GM21825 (cell line): Measurements from ENCODE around the gene BPTF.
"Not testable (repeated sequence)": the region's sequence is repeated elsewhere in the genome, so short reads cannot be mapped to it uniquely, and the experiment has no call there.

Experiments used
- ATAC-seq: cut with Tn5 transposase; IDR thresholded peaks from one replicate; pipeline ENCODE4 v1.9.1; 2021; ENCODE audit warnings: mild to moderate bottlenecking, moderate library complexity; ENCODE audit not compliant: unreplicated experiment

The BPTF gene

DNA sequence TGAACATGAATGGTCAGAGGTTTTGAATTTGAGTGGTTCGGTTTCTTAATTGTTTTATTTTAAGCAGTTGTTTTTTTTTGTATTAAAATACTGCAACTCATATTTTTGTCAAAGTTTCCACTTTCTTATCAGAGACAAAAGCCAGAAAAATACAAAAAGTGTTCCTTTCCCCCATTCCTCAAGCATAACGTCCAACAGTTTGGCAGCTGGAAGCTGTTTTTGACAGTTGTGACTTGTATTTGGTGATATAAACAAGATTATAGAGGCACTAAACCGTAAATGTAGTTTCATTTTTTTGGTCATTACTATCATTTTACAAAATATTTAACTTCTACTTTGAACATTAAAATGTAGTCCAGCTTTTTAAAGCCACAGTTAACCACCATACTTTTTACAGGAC is 135.0 kb downstream of the BPTF start:
- not testable (repeated sequence) for ATAC-seq

DNA sequence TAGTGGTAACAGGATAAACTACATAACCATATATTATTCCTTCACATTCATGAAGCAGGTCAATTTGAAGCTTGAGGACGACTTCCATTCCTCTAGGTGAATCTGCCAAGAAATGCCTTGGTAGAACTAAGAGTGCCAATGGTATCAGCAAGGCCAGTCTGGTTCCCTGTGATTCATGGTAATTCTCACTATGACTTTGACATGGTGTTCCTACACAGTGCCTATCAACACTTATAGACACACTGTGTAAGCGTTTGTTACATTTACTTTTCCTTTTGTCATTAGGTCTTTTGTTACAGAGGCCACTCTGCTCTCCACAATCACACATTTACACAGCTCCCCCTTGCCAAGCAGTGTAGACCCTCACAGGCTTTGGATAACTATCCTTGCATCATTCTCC is 136.9 kb downstream of the BPTF start:
- not testable (repeated sequence) for ATAC-seq

DNA sequence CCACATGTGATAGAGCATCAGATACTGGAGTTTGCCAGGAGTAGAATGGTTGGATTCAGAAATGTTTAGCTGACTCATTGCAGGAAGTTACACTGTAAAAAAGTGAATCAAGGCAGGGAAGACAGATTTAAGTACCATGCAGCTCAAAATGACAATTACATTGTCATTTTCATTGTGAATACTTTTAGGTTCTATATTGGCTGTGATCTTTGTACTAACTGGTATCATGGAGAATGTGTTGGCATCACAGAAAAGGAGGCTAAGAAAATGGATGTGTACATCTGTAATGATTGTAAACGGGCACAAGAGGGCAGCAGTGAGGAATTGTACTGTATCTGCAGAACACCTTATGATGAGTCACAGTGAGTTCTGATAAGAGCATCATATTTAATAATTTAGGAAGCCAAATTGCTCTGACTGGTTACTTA is 137.9 kb downstream of the BPTF start:
- ATAC-seq: not testable (repeated sequence)

DNA sequence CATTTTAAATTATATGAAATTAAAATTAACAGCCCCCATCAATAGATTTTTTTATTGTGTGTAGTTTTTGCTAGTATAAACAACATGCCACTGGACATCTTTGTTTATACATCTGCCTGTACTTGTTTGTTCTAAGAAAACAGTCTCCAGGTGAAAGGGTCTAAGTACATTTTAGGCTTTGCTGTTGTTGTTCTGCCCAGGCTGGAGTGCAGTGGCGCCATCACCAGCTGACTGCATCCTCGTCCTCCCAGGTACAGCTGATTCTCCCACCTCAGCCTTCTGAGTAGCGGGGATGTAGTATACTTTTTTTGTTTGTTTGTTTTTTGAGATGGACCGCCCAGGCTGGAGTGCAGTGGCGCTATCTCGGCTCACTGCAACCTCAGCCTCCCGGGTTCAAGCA is 145.5 kb downstream of the BPTF start:
- no peak for ATAC-seq

DNA sequence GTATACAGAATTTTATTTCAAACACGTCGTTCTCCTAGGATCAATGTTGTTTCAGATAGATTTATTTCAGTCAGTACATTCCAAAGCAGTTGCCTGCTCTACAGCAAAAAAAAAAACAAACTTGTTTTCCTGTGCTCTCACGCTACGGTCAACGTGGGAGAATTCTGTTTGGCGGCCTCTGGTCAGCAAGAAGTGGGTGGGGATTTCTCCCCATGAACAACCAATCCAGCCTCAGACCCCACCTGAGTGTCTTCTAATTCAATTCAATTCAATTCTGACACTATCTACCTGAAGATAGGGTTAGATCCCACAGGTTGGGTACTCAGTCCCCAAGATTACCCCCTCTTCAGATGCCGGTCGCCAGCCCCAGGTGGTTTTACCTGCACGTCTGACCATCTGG is 148.9 kb downstream of the BPTF start:
- no peak for ATAC-seq

DNA sequence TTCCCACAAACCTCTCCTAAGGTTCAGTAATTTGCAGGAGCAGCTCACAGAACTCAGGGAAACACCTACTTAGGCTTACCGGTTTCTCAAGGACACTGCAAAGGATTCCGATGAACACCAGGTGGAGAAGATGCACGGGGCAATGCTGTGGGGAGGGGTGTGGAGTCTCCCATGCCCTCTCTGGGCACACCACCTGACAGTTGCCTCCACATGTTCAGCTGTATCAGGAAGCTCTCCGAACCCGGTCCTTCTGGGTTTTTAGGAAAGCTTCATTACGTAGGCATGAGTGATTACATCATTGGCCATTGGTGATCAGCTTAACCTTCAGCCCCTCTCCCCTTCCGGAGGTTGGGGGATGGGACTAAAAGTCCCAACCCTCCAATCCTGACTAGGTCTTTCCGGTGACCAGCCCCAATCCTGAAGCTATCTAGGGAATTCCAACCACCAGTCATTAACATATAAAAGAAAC is 149.3 kb downstream of the BPTF start:
- ATAC-seq: no peak

DNA sequence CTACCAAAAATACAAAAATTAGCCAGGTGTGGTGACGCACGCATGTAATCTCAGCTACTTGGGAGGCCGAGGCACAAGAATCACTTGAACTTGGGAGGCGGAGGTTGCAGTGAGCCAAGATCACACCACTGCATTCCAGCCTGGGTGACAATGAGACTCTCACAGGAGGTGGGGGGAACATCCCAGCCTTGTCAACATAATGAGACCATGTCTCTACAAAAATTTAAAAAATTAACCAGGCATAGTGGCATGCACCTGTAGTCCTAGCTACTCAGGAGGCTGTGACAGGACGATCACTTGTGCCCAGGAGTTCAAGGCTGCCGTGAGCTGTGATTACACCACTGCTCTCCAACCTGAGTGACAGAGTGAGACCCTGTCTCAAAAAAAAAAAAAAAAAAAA is 151.0 kb downstream of the BPTF start:
- not testable (repeated sequence) for ATAC-seq

DNA sequence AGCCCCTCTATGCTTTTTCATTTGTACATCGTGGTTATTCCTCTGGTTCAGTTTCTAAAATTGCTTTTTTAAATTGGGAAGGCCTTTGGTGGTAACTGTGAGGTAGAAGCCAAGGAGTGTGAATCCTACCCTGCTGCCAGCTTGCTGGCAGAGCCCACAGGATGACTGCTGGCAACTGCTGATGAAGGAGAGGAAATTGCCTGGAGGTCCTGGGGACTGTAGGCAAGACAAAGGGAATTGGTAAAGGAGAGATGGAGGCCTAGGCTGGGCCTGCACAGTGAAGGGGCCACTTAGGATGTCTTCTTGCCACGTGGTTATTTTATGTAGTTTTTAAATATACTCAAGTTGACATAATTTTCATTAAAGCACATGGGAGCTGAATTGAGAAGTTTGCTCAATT is 155.2 kb downstream of the BPTF start:
- no peak for ATAC-seq

DNA sequence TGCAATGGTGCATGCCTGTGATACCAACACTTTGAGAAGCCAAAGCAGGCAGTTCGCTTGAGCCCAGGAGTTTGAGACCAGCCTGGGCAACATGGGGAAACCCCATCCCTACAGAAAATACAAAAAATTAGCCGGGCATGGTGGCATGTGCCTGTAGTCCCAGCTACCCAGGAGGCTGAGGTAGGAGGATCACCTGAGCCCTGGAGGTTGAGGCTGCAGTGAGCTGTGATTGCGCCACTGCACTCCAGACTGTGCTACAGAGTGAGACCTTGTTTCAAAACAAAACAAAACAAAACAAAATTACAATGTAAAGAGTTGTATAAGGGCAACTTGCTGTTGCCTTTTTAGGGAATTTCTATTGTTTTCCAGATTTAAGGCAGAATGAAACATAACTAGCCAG is 155.6 kb downstream of the BPTF start:
- ATAC-seq: not testable (repeated sequence)

DNA sequence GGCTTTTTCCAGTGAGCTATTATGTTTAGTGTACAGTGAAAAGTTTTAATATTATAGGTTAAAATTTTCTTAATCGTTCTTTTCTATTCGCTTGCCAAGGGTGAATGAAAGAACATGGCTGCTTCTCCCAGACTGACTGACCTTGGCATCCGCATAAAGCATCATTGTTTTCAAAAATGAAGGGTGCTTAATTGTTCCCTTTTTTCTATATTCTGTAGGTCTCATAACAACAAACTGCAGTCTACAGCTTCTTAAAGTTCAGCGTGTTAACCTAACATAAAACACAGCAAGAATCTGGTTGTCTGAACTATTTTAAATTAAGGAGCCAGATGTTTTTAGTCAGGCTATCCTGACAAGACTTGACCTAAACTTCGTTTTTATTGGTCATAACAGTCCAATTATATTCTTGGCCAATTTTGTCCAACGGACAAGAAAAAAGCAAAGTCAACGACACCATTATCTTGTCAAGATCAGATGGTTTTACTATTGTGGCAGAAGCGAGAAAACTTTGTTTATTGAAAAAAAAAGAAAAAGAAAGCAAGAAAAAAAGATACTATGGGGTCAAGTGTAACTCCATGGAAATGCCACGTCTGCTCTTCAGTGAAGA is 156.8 kb downstream of the BPTF start:
- ATAC-seq: no peak

DNA sequence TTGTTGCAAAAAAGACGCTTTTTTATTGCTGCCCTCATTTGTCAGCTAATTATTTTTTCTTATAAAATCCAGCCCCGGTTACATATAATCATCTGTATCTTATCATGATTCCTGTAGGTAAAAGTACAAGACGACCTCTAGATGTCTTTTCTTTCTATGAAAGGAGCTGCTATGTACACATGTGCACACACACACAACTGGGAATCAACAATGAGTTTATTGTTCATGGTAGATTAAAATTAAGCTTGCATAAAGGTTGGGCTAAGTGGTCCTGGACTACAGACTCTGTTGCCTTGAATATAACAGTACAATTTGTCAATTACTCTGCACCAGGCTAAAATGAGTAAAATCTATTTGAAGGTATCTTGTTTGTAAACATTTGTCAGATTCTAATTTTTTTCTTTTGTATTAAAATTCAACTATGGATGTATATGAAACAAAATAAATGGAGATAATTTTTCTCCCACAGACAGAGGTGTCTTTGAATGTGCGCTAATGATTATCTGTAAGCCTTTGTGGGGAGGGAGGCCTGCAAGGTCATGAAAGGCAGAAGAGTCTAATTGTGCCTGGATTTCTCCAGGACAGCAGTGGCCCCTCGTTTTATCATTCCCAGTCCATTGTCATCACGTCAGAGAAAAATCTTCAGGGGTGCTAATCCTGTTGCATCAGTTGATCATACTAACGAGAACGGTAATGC is 157.5 kb downstream of the BPTF start:
- ATAC-seq: no peak

DNA sequence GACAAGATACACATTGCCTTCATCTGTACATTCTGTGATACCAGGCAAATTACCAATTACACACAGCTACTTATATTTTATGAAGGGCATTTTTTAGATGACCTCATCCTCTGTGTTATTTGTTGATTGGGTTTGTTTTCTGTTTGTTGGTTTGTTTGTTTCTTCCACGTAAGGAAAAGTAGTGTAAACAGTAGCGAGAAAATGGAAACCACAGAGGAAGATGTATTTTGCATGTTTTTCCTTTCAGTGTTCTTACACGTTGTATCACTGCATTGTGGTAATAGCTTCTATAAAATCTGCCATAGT is 158.0 kb downstream of the BPTF start:
- ATAC-seq: no peak

DNA sequence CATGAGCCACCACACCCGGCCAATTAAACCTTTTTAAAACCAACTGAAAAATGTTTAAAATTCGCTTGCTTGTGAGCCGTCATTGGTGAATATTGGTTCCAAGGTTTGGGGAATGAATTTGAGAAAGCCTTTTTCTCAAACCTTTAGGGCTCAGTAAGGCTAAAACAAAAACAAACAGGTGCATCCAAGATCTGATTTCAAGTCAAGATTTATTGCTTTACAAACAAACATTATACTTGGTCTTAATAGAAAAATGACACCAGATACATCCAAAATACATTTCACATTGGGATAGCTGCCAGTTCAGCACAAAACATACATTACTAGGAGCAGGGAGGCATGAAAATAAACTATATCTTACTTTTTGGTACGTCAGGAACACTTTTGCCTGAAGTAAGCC is 165.6 kb downstream of the BPTF start:
- ATAC-seq: no peak

DNA sequence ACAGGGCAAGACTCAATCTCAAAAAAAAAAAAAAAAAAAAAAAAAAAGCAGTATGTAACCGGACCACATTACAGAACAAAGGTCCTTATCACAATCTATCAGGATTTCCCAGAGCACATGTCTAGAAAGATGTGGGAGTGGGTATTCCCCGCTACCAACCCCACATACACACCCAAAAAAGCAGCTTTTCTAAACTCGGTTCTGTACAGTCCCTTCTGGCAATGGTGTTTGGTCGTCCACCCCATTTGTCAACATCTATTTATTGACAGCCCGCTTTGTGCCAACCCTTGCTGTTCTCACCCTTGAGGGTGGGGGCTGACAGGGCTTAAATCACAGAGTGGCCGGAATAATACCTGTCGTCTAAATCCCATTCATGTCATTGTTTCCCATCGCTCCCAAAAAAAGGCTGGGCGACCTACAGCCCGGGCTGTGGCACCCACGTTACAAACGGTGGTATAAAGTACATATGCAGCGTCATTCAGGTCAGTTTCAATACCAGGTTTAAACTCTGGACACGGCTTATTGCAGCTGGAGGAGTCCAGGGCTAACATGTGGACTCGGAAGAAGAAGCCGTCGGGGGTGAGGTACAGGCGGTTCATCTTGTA is 167.3 kb downstream of the BPTF start:
- ATAC-seq: no peak

DNA sequence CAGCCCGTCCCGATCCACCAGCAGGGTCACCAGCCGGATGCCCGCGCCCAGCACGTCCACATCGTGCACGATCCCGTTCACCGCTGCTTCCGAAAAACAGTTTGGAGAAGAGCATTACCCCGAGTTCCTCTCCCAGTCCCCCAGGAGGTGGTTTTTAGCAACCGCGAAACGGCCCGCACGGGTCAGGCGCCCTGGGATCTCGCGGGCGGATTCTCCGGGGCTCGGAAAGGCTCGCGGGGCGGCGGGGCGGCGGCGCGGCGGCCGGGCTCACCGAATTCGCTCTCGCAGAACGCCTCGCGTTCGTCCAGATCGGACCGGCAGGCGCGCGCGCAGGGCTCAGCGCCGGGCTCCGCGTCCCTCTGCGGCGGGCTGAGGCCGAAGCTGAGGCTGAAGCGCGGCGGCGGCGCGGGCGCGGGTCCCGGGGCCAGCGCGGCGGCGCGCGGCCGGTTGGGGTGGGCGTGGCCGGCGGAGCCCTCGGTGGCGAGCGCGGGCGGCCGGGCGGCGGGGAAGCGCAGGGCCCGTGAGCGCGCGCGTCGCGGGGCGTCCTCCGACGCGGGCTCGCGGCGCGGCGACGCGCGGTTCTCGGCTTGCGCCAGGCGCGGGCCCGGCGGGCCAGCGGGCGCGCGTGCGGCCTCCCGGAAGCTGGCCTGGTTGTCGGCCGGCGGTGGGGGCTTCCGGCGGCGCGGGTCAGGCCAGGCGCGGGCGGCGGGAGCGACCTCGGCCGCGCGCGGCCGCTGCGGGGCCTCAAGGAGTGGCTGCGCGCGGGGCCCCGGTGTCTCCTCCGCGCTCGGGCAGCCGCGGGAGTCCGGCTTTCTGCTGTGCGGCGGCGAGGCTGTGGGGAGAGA is 168.1 kb downstream of the BPTF start:
- ATAC-seq: peak; percentile 75

DNA sequence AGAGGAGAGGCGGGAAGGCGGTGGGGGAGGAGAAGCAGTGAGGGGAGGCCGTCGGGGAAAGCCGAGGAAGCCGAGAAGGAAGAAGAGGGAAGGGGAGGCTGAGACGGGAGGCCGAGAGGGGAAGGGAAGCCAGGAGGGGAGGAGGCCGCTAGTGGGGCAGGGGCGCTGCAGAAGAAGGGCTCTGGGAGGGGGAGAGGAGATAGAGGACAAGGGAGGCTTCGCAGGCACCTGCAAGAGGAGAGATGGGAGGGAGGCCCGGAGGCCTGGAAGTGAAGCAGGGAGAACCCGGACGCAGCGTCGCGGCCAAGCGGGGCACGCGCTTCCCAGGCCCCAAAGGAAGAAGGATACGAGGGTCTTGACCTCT is 168.7 kb downstream of the BPTF start:
- ATAC-seq: peak; percentile 7

DNA sequence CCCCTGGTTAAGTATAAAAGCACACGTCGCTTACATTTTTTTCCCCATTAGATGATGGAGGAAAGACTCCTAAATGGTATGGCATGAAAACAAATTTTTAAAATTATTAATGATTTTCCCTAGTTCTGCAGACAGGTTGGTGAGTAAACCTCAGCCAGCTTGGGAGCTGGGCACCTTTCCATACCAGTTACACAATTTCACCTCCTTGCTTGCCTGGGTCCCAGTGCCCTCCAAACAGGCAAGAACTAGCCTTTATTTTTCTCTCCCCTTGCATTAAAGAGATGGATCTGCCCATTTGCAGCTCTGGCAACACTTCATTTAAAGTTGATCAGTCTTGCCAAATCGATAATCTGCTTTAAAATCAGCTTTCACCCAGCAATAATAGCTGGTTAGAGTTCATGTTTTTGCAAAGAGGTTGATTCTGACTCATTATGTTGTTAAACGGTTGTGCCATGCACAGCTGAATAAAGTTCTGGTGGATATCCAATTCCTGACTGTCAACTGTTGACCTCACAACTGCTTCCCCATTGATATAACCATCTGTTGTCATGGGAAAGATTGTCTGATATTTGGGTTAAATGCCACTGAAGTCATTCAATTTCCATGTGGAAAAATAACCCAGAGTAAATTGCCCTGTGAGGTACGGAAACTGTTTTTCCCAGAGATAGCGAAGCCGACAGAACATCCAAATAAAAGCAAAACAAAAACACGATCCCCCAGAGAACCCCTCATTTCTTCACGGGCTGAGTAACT is 169.7 kb downstream of the BPTF start:
- ATAC-seq: no peak

DNA sequence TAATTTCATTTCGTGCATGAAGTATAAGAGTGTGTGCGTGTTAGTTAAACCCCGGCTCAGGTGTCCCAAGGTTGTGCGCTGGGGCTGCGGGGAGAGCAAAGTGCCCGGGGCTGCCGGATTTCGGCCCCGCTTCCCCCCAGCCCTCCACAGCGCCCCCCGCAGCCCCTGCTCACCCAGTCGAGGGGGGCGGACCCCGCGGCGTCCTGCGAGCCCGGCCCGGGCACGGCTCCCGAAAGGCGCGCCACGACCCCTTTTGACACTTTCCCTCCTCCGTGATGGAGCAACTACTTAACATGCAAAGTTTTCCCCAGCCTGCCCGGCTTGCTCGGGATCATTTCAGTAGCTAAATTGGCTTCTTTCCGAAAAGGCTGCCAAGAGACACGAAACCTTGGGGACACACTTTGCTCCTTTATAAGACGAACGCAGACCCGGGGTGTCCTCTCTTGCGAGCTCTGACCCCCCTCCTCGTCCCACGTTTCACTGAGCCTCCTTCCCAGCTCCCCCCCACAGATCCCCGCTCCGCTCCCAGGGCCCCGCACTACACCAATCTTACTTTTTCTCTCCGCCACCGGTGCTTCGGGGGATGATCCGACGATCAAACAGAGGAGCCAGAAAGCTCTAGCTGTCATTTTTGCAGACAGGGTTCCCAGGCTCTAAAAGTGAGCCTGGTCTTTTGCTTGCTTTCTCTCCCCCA is 170.4 kb downstream of the BPTF start:
- no peak for ATAC-seq

DNA sequence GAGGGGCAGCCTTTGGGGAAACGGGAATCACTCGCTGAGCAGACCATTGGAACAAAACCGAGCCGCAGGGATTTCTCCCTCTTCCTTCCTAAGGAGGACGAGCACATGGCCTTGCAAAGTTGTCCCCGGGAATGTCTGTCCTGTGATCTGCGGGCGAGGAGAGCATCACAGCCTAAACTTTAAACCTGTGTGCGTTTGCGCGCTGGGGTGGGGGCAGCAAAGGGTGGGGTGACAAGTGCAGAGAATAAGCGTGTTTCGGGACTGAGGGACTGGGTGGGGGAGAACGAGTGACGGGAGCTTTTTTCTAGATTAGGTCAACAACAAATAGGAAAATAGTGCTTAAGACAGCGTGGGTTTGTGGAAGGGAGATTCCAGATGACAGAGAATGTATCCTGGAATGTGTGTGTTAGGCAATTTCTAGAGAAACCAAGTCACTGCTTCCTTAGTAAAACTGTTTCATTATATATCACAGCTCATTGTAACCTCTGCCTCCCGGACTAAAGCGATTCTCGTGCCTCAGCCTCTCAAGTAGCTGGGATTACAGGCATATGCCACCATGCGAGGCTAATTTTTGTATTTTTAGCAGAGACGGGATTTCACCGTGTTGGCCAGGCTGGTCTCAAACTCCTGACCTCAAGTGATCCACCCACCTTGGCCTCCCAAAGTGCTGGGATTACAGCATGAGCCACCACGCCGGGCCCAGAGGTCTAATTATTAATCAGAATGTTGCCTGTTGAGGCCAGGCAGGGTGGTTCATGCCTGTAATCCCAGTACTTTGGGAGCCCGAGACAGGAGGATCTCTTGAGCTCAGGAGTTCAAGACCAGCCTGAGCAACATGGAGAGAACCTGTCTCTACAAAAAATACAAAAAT is 171.2 kb downstream of the BPTF start, which contains the start of gene C17orf58:
TSS of gene C17orf58 (minus strand) at position 169 of the 871 bp plus-strand sequence. CDS start 271 bp downstream, outside the sequence.
- not testable (repeated sequence) for ATAC-seq
